ENCODE data around the gene KLF7.

DNA sequence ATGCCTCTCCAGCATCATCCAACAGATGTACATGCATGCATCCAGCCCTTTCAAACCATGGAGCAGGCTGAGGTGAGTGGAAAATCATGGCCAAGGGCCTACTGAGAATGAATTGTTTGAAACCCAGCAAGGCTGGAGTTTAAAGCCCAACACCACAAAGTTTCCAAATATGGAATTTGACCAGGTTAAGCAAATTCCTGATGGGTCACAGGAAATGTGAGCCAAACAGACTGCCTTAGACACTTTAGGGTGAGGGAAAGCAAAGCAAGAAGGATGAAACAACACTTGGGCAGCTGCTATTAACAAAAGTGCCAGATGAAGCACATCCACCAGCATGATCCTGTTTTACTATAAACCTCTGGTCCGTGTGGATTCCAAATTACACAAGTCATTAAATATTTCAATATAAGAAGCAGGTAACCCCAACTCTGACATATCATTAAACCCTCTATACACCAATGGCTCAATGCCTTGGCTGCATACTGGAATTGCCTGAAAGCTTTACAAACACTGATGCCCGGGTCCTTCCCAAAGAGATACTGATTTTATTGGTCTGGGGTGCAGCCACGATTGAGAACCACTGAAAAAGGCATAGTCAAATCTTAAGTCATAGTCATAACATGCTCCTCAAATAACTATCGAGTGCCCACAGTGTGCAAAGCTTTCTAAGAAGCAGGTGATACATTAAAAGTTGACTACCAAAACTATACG lies 9.1 kb downstream of the KLF7 start:
- TF ChIP-seq, protein P1, sequence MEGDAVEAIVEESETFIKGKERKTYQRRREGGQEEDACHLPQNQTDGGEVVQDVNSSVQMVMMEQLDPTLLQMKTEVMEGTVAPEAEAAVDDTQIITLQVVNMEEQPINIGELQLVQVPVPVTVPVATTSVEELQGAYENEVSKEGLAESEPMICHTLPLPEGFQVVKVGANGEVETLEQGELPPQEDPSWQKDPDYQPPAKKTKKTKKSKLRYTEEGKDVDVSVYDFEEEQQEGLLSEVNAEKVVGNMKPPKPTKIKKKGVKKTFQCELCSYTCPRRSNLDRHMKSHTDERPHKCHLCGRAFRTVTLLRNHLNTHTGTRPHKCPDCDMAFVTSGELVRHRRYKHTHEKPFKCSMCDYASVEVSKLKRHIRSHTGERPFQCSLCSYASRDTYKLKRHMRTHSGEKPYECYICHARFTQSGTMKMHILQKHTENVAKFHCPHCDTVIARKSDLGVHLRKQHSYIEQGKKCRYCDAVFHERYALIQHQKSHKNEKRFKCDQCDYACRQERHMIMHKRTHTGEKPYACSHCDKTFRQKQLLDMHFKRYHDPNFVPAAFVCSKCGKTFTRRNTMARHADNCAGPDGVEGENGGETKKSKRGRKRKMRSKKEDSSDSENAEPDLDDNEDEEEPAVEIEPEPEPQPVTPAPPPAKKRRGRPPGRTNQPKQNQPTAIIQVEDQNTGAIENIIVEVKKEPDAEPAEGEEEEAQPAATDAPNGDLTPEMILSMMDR (IDR thresholded peaks at IDR 0.05), result no peak
- TF ChIP-seq ZFX (IDR thresholded peaks at IDR 0.05; ENCODE audit: borderline replicate concordance), result no peak

Measured in 22Rv1 (cell line).